ENCODE results near the gene SPATC1L. TPM values are rescaled to one million over a fixed set of nuclear protein-coding genes. Genes with fewer than 3 reads are reported as not detected.
"Not testable (repeated sequence)": the region's sequence is repeated elsewhere in the genome, so short reads cannot be mapped to it uniquely, and the experiment has no call there.

Gene SPATC1L
- total and polyA plus RNA-seq, 2 donors from 2014 or later, result 3.7 to 8.7 TPM

DNA sequence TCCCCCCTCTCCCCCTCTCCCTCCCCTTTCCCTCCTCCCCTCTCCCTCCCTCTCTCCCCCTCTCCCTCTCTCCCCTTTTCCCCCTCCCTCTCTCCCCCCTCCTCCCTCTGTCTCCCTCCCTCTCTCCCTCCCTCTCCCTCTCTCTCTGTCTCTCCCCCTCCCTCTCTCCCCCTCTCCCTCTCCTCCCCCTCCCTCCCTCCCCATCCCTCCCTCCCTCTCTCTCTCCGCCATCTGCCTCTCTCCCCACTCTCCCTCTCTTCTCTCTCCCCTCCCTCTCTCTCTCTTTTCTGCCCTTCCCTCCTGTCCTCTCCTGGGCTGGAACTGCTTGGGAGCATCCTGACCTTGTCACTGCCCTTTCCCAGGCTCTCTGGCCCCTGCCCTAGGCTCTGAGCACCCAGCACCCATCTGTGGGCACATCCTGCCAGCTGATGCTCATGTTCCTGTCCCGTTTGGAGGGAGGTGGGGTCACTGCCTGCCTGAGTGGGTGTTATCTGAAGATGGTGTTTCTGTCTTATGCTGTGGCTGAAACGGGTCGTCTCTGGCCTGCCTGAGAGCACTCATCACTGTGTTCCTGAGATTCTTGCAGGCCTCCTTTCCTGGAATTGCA, 39.7 kb downstream of the SPATC1L start:
- intact Hi-C loops (cut with DNase I), result no loop called here
- Histone ChIP-seq H3K27me3 (ENCODE audit: control insufficient read depth, insufficient read depth, low read length) (no peaks in the 10 kb centered on the region), H3K36me3 (ENCODE audit: control insufficient read depth in 2 of 3, insufficient read depth in 3 of 3, low read length in 3 of 3) (peaks cover 0 to 9% (median 0%) of the 10 kb centered on the region in 3 donors), H3K4me1 (ENCODE audit: control insufficient read depth in 2 of 3, insufficient read depth in 2 of 3, low read depth in 1 of 3, low read length in 3 of 3) (no peaks in the 10 kb centered on the region), H3K9me3 (ENCODE audit: control insufficient read depth in 2 of 3, insufficient read depth in 1 of 3, low read length in 3 of 3) (no peaks in the 10 kb centered on the region), H3K4me3 (ENCODE audit: low read length in 3 of 3) (no peak overlapping the region), H3K27ac (ENCODE audit: low read depth in 2 of 2, low read length in 2 of 2) (no peak overlapping the region), H3K9ac (ENCODE audit: low read length in 3 of 3) (no peak overlapping the region)
- DNase-seq (peak in 1 of 5 donors; percentile 39), FAIRE-seq (no peak)
- TF ChIP-seq, protein P1, sequence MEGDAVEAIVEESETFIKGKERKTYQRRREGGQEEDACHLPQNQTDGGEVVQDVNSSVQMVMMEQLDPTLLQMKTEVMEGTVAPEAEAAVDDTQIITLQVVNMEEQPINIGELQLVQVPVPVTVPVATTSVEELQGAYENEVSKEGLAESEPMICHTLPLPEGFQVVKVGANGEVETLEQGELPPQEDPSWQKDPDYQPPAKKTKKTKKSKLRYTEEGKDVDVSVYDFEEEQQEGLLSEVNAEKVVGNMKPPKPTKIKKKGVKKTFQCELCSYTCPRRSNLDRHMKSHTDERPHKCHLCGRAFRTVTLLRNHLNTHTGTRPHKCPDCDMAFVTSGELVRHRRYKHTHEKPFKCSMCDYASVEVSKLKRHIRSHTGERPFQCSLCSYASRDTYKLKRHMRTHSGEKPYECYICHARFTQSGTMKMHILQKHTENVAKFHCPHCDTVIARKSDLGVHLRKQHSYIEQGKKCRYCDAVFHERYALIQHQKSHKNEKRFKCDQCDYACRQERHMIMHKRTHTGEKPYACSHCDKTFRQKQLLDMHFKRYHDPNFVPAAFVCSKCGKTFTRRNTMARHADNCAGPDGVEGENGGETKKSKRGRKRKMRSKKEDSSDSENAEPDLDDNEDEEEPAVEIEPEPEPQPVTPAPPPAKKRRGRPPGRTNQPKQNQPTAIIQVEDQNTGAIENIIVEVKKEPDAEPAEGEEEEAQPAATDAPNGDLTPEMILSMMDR (IDR thresholded peaks at IDR 0.05; ENCODE audit: borderline replicate concordance, extremely low read depth, insufficient read depth), result no peak

DNA sequence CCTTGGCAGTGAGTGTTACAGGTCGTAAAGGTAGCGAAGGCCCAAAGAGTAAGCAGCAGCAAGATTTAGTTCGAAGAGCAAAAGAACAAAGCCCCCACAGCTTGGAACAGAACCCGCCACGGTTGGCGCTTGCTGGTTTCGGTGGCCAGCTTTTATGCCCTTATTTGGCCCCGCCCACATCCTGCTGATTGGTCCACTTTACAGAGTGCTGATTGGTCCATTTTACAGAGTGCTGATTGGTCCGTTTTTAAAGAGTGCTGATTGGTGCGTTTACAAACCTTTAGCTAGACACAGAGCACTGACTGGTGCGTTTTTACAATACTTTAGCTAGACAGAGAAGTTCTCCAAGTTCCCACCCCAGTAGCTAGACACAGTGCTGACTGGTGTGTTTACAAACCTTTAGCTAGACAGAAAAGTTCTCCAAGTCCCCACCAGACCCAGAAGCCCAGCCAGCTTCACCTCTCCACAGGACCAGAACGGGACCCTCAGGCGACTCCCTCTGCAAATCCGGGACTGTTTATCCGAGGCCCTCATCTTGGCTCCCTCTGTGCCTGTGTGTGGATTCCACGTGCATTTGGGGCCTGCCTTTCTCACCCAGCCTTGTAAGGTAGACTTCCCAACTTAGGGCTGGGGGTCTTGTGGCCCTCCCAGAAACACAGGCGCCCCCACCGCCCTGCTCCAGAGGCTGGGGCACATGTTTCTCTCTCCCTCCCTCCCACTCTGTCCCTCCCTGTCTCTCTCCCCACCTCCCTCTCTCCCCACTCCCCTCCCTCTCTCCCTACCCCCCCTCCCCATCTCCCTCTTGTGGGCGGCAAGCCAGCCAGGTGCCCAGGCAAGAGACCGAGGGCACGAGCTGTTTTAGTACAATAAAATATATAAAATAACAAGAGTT, 41.4 kb downstream of the SPATC1L start:
- DNase-seq (peak in 2 of 5 donors; percentile 56 to 57), FAIRE-seq (no peak)
- intact Hi-C loops (cut with DNase I), result no loop called here
- H3K9me3 ChIP-seq (ENCODE audit: control insufficient read depth in 2 of 3, insufficient read depth in 1 of 3, low read length in 3 of 3), result no peaks in the 10 kb centered on the region
- no peak overlapping the region for H3K4me3 ChIP-seq (ENCODE audit: low read length in 3 of 3)
- no peaks in the 10 kb centered on the region for H3K4me1 ChIP-seq (ENCODE audit: control insufficient read depth in 2 of 3, insufficient read depth in 2 of 3, low read depth in 1 of 3, low read length in 3 of 3)
- TF ChIP-seq, protein P1 (IDR thresholded peaks at IDR 0.05; ENCODE audit: borderline replicate concordance, extremely low read depth, insufficient read depth), result no peak
- no peak overlapping the region for H3K27ac ChIP-seq (ENCODE audit: low read depth in 2 of 2, low read length in 2 of 2)
- H3K27me3 ChIP-seq (ENCODE audit: control insufficient read depth, insufficient read depth, low read length), result no peaks in the 10 kb centered on the region
- H3K9ac ChIP-seq (ENCODE audit: low read length in 3 of 3), result no peak overlapping the region
- peaks cover 0 to 12% (median 0%) of the 10 kb centered on the region in 3 donors for H3K36me3 ChIP-seq (ENCODE audit: control insufficient read depth in 2 of 3, insufficient read depth in 3 of 3, low read length in 3 of 3)

DNA sequence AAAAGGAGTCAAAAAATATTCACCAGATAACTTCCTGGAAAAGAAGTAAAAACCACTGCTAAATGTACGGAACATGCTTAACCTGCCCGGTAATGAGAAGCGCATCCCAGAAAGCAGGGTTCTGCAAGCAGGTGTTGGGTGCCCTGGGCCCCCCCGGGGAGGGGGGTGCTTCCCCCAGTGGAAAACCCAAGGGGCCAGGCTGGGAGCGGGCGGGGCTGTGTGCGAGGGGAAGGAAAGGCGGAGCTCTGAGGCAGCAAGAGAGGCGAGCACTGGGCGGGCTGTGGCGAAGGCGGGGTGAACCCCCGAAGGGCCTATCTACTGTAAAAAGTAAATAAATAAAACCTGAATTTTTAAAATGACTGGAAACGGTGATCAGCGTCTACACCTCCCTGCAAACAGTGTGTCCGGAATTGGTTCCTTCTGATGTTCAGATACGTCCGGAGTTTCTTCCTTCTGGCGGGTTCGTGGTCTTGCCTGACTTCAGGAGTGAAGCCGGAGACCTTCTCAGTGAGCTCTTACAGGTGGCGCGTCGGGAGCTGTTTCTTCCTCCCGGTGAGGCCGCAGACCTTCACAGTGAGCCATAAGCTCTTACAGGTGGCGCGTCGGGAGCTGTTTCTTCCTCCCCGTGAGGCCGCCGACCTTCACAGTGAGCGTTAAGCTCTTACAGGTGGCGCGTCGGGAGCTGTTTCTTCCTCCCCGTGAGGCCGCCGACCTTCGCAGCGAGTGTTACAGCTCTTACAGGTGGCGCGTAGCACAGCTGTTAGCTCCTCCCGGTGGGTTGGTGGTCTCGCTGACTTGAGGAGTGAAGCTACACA, 42.3 kb downstream of the SPATC1L start:
- H3K27me3 ChIP-seq (ENCODE audit: control insufficient read depth, insufficient read depth, low read length), result no peaks in the 10 kb centered on the region
- H3K36me3 ChIP-seq (ENCODE audit: control insufficient read depth in 2 of 3, insufficient read depth in 3 of 3, low read length in 3 of 3), result peaks cover 0 to 11% (median 0%) of the 10 kb centered on the region in 3 donors
- H3K27ac ChIP-seq (ENCODE audit: low read depth in 2 of 2, low read length in 2 of 2), result no peak overlapping the region
- H3K9ac ChIP-seq (ENCODE audit: low read length in 3 of 3), result no peak overlapping the region
- intact Hi-C loops (cut with DNase I), result no loop called here
- DNase-seq, result peak in 2 of 5 donors; percentile 58 to 68
- H3K9me3 ChIP-seq (ENCODE audit: control insufficient read depth in 2 of 3, insufficient read depth in 1 of 3, low read length in 3 of 3), result no peaks in the 10 kb centered on the region
- H3K4me1 ChIP-seq (ENCODE audit: control insufficient read depth in 2 of 3, insufficient read depth in 2 of 3, low read depth in 1 of 3, low read length in 3 of 3), result no peaks in the 10 kb centered on the region
- FAIRE-seq, result no peak
- TF ChIP-seq, protein P1 (IDR thresholded peaks at IDR 0.05; ENCODE audit: borderline replicate concordance, extremely low read depth, insufficient read depth), result no peak
- H3K4me3 ChIP-seq (ENCODE audit: low read length in 3 of 3), result no peak overlapping the region

DNA sequence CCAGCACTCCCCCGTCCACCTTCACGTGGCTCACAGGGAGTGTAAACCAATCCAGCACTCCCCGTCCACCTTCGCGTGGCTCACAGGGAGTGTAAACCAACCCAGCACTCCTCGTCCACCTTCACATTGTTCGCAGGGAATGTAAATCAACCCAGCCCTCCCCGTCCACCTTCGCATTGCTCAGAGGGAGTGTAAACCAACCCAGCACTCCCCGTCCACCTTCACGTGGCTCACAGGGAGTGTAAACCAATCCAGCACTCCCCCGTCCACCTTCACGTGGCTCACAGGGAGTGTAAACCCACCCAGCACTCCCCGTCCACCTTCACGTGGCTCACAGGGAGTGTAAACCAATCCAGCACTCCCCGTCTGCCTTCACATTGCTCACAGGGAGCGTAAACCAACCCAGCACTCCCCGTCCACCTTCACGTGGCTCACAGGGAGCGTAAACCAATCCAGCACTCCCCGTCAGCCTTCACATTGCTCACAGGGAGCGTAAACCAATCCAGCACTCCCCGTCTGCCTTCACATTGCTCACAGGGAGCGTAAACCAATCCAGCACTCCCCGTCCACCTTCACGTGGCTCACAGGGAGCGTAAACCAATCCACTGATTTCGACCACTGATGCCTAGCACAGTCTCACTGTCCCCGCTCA, 43.8 kb downstream of the SPATC1L start:
- H3K4me1 ChIP-seq (ENCODE audit: control insufficient read depth in 2 of 3, insufficient read depth in 2 of 3, low read depth in 1 of 3, low read length in 3 of 3); FAIRE-seq; H3K27me3 ChIP-seq (ENCODE audit: control insufficient read depth, insufficient read depth, low read length); H3K4me3 ChIP-seq (ENCODE audit: low read length in 3 of 3); H3K9me3 ChIP-seq (ENCODE audit: control insufficient read depth in 2 of 3, insufficient read depth in 1 of 3, low read length in 3 of 3); H3K27ac ChIP-seq (ENCODE audit: low read depth in 2 of 2, low read length in 2 of 2); intact Hi-C loops (cut with DNase I); H3K9ac ChIP-seq (ENCODE audit: low read length in 3 of 3): not testable (repeated sequence)
- H3K36me3 ChIP-seq (ENCODE audit: control insufficient read depth in 2 of 3, insufficient read depth in 3 of 3, low read length in 3 of 3), result peaks cover 0 to 13% (median 0%) of the 10 kb centered on the region in 3 donors
- peak in 4 of 5 donors; percentile 58 to 74 (median 68) for DNase-seq
